Measurements from ENCODE around the gene PLXNA3.

Gene PLXNA3

GRCh38 chrX:154417157-154417556, 40.9 kb upstream of the PLXNA3 start:
- DNase-seq (ENCODE audit: insufficient read length, low spot score): no peak
- TF ChIP-seq CTCF (IDR thresholded peaks at IDR 0.05; ENCODE audit: insufficient read depth, missing control alignments): no peak
- FAIRE-seq: no peak

- TF ChIP-seq CTCF (IDR thresholded peaks at IDR 0.05; ENCODE audit: insufficient read depth, missing control alignments): no peak
- FAIRE-seq (no peak), DNase-seq (ENCODE audit: insufficient read length, low spot score) (no peak)
These were observed 38.9 kb upstream of the PLXNA3 start for GRCh38 chrX:154419189-154419588.

GRCh38 chrX:154419688-154420401, 38.2 kb upstream of the PLXNA3 start:
- FAIRE-seq (no peak), DNase-seq (ENCODE audit: insufficient read length, low spot score) (no peak)
- no peak for TF ChIP-seq CTCF (IDR thresholded peaks at IDR 0.05; ENCODE audit: insufficient read depth, missing control alignments)

GRCh38 chrX:154420402-154420756, 37.7 kb upstream of the PLXNA3 start:
- no peak for DNase-seq (ENCODE audit: insufficient read length, low spot score)
- FAIRE-seq: no peak
- no peak for TF ChIP-seq CTCF (IDR thresholded peaks at IDR 0.05; ENCODE audit: insufficient read depth, missing control alignments)

- FAIRE-seq (no peak), DNase-seq (ENCODE audit: insufficient read length, low spot score) (no peak)
- no peak for TF ChIP-seq CTCF (IDR thresholded peaks at IDR 0.05; ENCODE audit: insufficient read depth, missing control alignments)
These were observed 30.9 kb upstream of the PLXNA3 start for GRCh38 chrX:154426916-154427770.

GRCh38 chrX:154428176-154429171, 29.6 kb upstream of the PLXNA3 start, which contains the start of gene ATP6AP1:
TSS of gene ATP6AP1 (plus strand) at chrX:154428677. CDS start at chrX:154428693, 16 bp downstream.
- no peak for FAIRE-seq
- peak; percentile 75 for DNase-seq (ENCODE audit: insufficient read length, low spot score)
- TF ChIP-seq CTCF (IDR thresholded peaks at IDR 0.05; ENCODE audit: insufficient read depth, missing control alignments): no peak
